ENCODE measurements around the gene FMN1.

DNA sequence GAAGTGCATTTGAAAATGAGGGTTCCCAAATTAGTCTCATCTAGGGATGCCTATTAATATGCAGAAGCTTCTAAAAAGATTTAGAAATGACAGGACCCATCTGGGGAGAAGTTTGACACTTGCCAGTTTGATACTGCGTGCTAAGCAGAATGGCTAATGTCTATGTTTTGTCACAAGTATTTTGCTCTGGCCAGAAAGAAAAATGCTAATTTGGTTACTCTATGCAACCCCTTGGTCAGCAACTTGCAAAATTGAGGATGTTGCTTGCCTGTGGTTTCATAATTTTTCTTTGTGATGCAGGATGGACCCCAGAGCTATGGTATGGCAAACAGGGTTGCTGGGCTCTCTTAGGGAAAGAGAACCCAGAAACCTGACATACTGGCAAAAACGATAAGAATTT, 148.2 kb downstream of the FMN1 start:
- TF ChIP-seq TAF1 (IDR thresholded peaks at IDR 0.05; ENCODE audit: borderline replicate concordance, low read depth, low read length) (no peak), POLR2A (IDR thresholded peaks at IDR 0.05; ENCODE audit: low read depth, low read length) (no peak), POLR2AphosphoS5 (IDR thresholded peaks at IDR 0.05; ENCODE audit: low read depth, low read length) (no peak)

Measured in GM12892 (cell line).